Measurements from ENCODE around the gene TNRC6C. TPM values are rescaled to one million over a fixed set of nuclear protein-coding genes. Genes with fewer than 3 reads are reported as not detected.

The TNRC6C gene
- total and polyA plus RNA-seq, 9 of the 15 experiments (the other 6 are each of a cell fraction or from before 2014, with no cell fraction given), result 0.20 to 4.9 (median 2.3) TPM

- TF ChIP-seq CTCF (IDR thresholded peaks at IDR 0.05 in 2 of 3, conservative IDR thresholded peaks at IDR 0.05 in 1 of 3; ENCODE audit: insufficient read depth in 2 of 3, low read depth in 1 of 3, low read length in 3 of 3) (0 out of 6 replicates have a peak, but pooled peaks of 1 of the 3 experiments have one; percentile 7), ESRRB (CRISPR knock-in tag; IDR thresholded peaks at IDR 0.05; ENCODE audit: borderline replicate concordance) (no peak), ARID1B (IDR thresholded peaks at IDR 0.05) (peak; percentile 89), FOSL1 (tag; conservative IDR thresholded peaks at IDR 0.05) (peak; percentile 90), FOXP1 (CRISPR knock-in tag; IDR thresholded peaks at IDR 0.05) (no peak), ATF7 (IDR thresholded peaks at IDR 0.05) (peak; percentile 79), MNT (conservative IDR thresholded peaks at IDR 0.05) (0 out of 4 replicates have a peak, but pooled peaks of 1 of the 2 experiments have one; percentile 29), TRIM24 (IDR thresholded peaks at IDR 0.05) (peak; percentile 26 to 58; a peak in 3 of 4 replicates), SMARCE1 (IDR thresholded peaks at IDR 0.05) (peak; percentile 89), SMARCA5 (IDR thresholded peaks at IDR 0.05) (peak; percentile 37; the same call in 1 of the 2 replicates), ATF6 (CRISPR knock-in tag; IDR thresholded peaks at IDR 0.05) (0 out of 2 replicates have a peak, but pooled peaks have one; percentile 59), BCOR (IDR thresholded peaks at IDR 0.05) (peak; percentile 51; the same call in 1 of the 2 replicates), KLF16 (IDR thresholded peaks at IDR 0.05) (no peak), SMARCA4 (IDR thresholded peaks at IDR 0.05) (peak; percentile 89), MTA1 (IDR thresholded peaks at IDR 0.05; ENCODE audit: borderline replicate concordance) (peak; percentile 53; the same call in 1 of the 2 replicates), CREM (IDR thresholded peaks at IDR 0.05; ENCODE audit: low read depth) (peak; percentile 80), HIVEP1 (CRISPR knock-in tag; IDR thresholded peaks at IDR 0.05) (no peak), TBL1XR1 (IDR thresholded peaks at IDR 0.05; ENCODE audit: low read length in 2 of 2) (0 out of 4 replicates have a peak, but pooled peaks of 1 of the 2 experiments have one; percentile 29), ZEB2 (IDR thresholded peaks at IDR 0.05) (0 out of 2 replicates have a peak, but pooled peaks have one; percentile 77), TAL1 (IDR thresholded peaks at IDR 0.05) (peak; percentile 40; the same call in 1 of the 2 replicates), ZNF384 (IDR thresholded peaks at IDR 0.05; ENCODE audit: low read depth, low read length) (0 out of 2 replicates have a peak, but pooled peaks have one; percentile 9), TRIM25 (IDR thresholded peaks at IDR 0.05; ENCODE audit: borderline replicate concordance) (no peak), PML (IDR thresholded peaks at IDR 0.05; ENCODE audit: low read length) (no peak)
These were observed 177.5 kb downstream of the TNRC6C start (continued) for GRCh38 chr17:78135858-78136500.
